Naive B cell (primary cell): Measurements from ENCODE around the gene PAX5. TPM values are rescaled to one million over a fixed set of nuclear protein-coding genes. Genes with fewer than 3 reads are reported as not detected.

Source experiments
- ATAC-seq, 2 donors: fragments of 150-1000 bp; cut with Tn5 transposase; 2 replicates each; pipeline ENCODE4 v1.10.0; 2021; ENCODE audit warnings: low read depth in 2 of 2, mild to moderate bottlenecking in 2 of 2, moderate library complexity in 2 of 2
- DNase-seq: peaks from one replicate; pipeline ENCODE4 v3.0.0; 2022
- H3K27ac Mint-ChIP-seq, 6 donors: one replicate each; pipeline ENCODE4 v1.8.0; 2020 to 2022; ENCODE audit warnings: mild to moderate bottlenecking in 6 of 6, mixed read lengths in 6 of 6, moderate library complexity in 5 of 6, inconsistent platforms in 2 of 6
- H3K27me3 Mint-ChIP-seq, 3 donors: one replicate each; pipeline ENCODE4 v1.8.0; 2021 to 2022; ENCODE audit warnings: mixed read lengths in 3 of 3, mild to moderate bottlenecking in 1 of 3
- H3K36me3 Mint-ChIP-seq, 2 donors: one replicate each; pipeline ENCODE4 v1.8.0; 2020 to 2022; ENCODE audit warnings: mixed read lengths in 2 of 2, inconsistent platforms in 1 of 2, mild to moderate bottlenecking in 1 of 2
- H3K4me1 Mint-ChIP-seq, 3 donors: one replicate each; pipeline ENCODE4 v1.8.0; 2020 to 2022; ENCODE audit warnings: mixed read lengths in 3 of 3, inconsistent platforms in 1 of 3, mild to moderate bottlenecking in 1 of 3, moderate library complexity in 1 of 3
- H3K4me3 Mint-ChIP-seq, 8 donors: one replicate each; pipeline ENCODE4 v1.8.0; 2020 to 2022; ENCODE audit warnings: mild to moderate bottlenecking in 8 of 8, mixed read lengths in 8 of 8, moderate library complexity in 8 of 8, inconsistent platforms in 2 of 8
- H3K9me3 Mint-ChIP-seq, 7 donors: one replicate each; pipeline ENCODE4 v1.8.0; 2020 to 2022; ENCODE audit warnings: mixed read lengths in 7 of 7, mild to moderate bottlenecking in 5 of 7, inconsistent platforms in 2 of 7, moderate library complexity in 1 of 7
- polyA plus RNA-seq, 6 donors: library from polyadenylated mRNA; unstranded; fragments of 300-500 nt; fragmentation: Illumina TruSeq; gene quantifications; one replicate each; pipeline ENCODE4 v1.2.3, GENCODE V29; 2021; ENCODE audit warnings: low read depth in 6 of 6

PAX5 gene
- polyA plus RNA-seq, 6 donors from 2014 or later, result 17.1 to 83.5 (median 45.3) TPM

- ATAC-seq (no peak), DNase-seq (no peak)
- Mint-ChIP-seq H3K9me3 (no peaks in the 10 kb centered on the region), H3K4me3 (peak overlapping the region in 2 of 8 donors; percentile 6 to 68), H3K27ac (peak overlapping the region in 4 of 6 donors; percentile 74 to 93 (median 85)), H3K36me3 (peaks cover 38 to 48% of the 10 kb centered on the region in 2 donors), H3K27me3 (no peaks in the 10 kb centered on the region), H3K4me1 (peaks cover 50 to 81% (median 68%) of the 10 kb centered on the region in 3 donors)
Measured at GRCh38 chr9:36922548-36922947, 111.5 kb downstream of the PAX5 start.

DNA sequence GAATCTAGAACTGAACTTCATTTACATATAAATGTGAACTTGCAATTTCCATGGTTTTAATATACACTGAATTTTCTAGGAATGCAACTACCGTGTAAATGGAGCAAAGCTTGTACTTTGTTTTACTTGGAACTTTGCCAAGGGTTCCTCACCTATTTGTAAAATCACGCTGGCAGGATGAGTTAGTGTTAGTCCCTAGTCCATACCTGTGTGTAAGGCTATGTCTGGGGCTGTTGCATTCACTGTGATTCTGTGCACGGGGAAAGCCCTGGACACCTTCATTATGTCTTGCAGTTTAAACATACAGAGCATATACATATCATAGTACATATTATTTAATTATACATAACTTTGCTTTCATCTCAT is 119.9 kb downstream of the PAX5 start:
- Mint-ChIP-seq H3K4me1 (peaks cover 30 to 46% (median 32%) of the 10 kb centered on the region in 3 donors), H3K27ac (peak overlapping the region in 1 of 6 donors; percentile 9), H3K9me3 (no peaks in the 10 kb centered on the region), H3K36me3 (peaks cover 17 to 23% of the 10 kb centered on the region in 2 donors), H3K4me3 (no peak overlapping the region), H3K27me3 (no peaks in the 10 kb centered on the region)
- ATAC-seq (no peak), DNase-seq (no peak)

DNA sequence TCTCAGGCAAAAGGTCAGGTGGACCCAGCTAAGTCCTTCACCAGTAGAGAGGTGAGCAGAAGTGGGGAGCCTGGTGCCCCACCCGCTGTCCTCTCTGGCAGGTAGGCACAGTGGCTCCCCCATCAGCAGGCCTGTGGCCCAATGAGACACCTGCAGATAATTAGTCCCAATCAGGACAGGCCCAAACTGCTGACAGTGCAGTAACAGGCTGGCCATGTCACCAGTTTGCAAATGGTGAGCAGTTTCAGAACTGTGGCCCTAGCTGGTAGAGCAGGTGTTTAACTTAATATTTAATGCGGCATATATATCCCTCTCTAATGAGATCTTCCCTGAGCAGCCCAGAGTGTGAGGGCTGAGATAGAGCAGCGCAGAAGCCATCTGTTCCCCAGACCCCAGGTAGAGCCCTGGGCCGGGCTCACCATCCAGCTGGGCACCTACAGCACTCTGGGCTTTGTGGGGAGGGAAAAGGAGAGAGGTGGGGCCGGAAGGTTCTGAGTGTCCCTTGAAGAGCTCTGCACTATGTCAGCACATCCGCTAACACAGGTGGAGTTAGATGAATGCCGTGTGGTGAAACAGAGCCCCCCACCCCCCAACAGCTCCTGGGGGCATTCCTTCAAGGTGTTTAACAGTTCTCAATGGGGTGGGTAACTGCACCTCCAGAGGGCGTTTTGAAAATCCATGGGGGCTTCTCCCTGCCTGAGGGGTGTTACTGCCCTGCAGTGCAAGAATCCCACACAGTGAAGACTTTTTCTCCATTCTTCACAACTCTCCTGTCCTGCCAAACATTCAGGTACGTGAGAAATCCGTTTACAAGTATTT is 120.5 kb downstream of the PAX5 start:
- Mint-ChIP-seq H3K9me3 (no peaks in the 10 kb centered on the region), H3K36me3 (peaks cover 17 to 26% of the 10 kb centered on the region in 2 donors), H3K27me3 (no peaks in the 10 kb centered on the region), H3K4me3 (no peak overlapping the region), H3K4me1 (peaks cover 28 to 44% (median 31%) of the 10 kb centered on the region in 3 donors), H3K27ac (peak overlapping the region; percentile 49 to 89 (median 76))
- ATAC-seq (no peak), DNase-seq (no peak)

DNA sequence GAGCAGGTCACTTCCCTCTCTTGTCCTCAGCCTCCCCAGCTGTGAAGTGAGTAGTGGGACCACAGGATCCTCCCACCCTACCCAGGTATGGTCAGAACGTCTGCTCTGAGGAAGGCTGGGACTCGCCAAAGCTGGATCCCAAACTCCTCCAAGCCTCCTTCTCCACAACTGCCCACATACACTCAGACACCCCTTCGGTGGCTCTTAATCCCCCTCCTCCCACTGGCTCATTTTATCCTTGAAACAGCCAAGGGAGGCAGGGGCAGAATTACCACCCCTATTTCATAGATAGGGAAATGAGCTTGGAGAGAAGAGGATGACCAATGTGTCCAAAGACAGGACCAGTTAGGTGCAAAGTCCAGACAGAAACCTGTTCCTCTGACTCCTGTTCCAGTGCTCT is 121.4 kb downstream of the PAX5 start:
- peaks cover 24 to 44% (median 27%) of the 10 kb centered on the region in 3 donors for H3K4me1 Mint-ChIP-seq
- peak overlapping the region in 5 of 6 donors; percentile 57 to 89 (median 80) for H3K27ac Mint-ChIP-seq
- DNase-seq (no peak), ATAC-seq (no peak)
- peaks cover 9 to 25% of the 10 kb centered on the region in 2 donors for H3K36me3 Mint-ChIP-seq
- no peak overlapping the region for H3K4me3 Mint-ChIP-seq
- no peaks in the 10 kb centered on the region for H3K27me3 Mint-ChIP-seq
- H3K9me3 Mint-ChIP-seq, result no peaks in the 10 kb centered on the region

- Mint-ChIP-seq H3K4me1 (peaks cover 26 to 49% (median 29%) of the 10 kb centered on the region in 3 donors), H3K4me3 (no peak overlapping the region), H3K27me3 (no peaks in the 10 kb centered on the region), H3K36me3 (peaks cover 9 to 24% of the 10 kb centered on the region in 2 donors), H3K27ac (peak overlapping the region; percentile 14 to 96 (median 82)), H3K9me3 (no peaks in the 10 kb centered on the region)
- DNase-seq, result no peak
- ATAC-seq, result no peak
Measured at GRCh38 chr9:36911601-36912412, 122.3 kb downstream of the PAX5 start.

DNA sequence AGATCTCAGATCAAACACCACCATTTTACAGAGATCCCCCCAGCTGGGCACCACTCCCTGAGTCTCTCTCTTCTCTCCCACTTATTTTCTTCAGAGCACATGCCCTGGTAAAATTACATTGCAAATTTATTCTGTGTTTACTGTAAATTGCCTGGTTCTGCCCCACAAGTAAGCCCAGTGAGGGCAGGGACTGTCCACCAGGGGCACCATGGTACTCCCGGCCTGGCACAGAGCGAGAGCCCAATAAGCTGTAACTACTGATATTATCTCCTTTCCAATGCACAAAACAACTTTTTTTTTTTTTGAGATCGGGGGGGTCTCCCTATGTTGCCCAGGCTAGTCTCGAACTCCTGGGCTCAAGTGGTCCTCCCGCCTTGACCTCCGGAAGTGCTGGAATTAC is 123.0 kb downstream of the PAX5 start:
- Mint-ChIP-seq H3K27me3 (no peaks in the 10 kb centered on the region), H3K9me3 (no peaks in the 10 kb centered on the region), H3K4me1 (peaks cover 28 to 56% (median 32%) of the 10 kb centered on the region in 3 donors), H3K27ac (peak overlapping the region in 4 of 6 donors; percentile 53 to 96 (median 89)), H3K4me3 (no peak overlapping the region), H3K36me3 (peaks cover 9 to 24% of the 10 kb centered on the region in 2 donors)
- DNase-seq (no peak), ATAC-seq (no peak)

- no peaks in the 10 kb centered on the region for H3K27me3 Mint-ChIP-seq
- no peaks in the 10 kb centered on the region for H3K9me3 Mint-ChIP-seq
- H3K36me3 Mint-ChIP-seq, result peaks cover 22 to 28% of the 10 kb centered on the region in 2 donors
- H3K27ac Mint-ChIP-seq, result peak overlapping the region; percentile 14 to 96 (median 88)
- no peak overlapping the region for H3K4me3 Mint-ChIP-seq
- peaks cover 47 to 86% (median 57%) of the 10 kb centered on the region in 3 donors for H3K4me1 Mint-ChIP-seq
- DNase-seq (no peak), ATAC-seq (no peak)
Measured at GRCh38 chr9:36906492-36906891, 127.6 kb downstream of the PAX5 start.

GRCh38 chr9:36905101-36906066 is 128.7 kb downstream of the PAX5 start:
- H3K4me3 Mint-ChIP-seq, result peak overlapping the region in 3 of 8 donors; percentile 36 to 49 (median 39)
- no peaks in the 10 kb centered on the region for H3K9me3 Mint-ChIP-seq
- H3K4me1 Mint-ChIP-seq, result peaks cover 54 to 82% (median 56%) of the 10 kb centered on the region in 3 donors
- ATAC-seq (no peak), DNase-seq (no peak)
- H3K36me3 Mint-ChIP-seq, result peaks cover 23 to 30% of the 10 kb centered on the region in 2 donors
- H3K27me3 Mint-ChIP-seq, result no peaks in the 10 kb centered on the region
- peak overlapping the region; percentile 47 to 90 (median 80) for H3K27ac Mint-ChIP-seq

DNA sequence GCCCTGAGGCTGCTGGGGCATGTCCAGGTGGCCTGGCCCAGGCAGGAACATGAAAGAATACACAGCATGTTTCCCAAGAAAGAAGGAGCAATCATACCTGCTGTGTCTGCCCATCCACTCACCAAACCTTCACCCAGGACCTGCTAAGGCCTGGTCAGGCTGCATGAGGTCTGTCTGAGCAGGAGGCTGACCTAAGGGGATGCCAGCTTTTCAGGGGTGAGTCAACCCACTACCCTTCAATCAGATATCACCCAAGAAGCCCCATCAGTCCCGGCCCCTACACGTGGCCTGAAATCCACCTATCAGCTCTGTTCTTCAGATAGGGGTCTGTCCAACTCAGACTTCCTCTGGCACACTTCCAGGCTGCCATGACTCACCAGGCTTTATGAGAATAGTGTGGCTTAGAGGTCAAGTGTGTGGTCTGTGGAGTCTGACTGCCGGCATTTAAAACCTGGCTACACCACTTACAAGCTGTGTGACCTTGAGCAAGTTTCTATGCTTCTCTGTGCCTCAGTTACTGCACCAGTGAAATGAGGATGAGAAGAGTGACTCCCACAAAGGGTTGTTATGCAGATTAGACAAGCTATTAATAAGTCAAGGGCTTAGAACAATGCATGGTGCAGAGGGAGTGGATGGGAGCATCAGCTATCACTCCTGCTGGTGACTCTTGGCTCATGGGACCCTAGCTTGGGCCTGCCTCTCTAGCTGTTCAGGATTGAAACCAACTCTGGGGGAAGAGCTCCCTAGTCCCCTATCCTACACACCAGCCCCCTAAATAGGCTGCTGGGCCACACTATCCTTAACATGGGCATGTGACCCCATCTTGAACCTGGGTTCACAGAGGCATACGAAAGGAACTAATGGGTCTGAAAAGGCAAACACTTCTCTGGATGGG is 130.3 kb downstream of the PAX5 start:
- no peak for DNase-seq
- no peaks in the 10 kb centered on the region for H3K27me3 Mint-ChIP-seq
- no peak for ATAC-seq
- H3K4me3 Mint-ChIP-seq, result peak overlapping the region in 1 of 8 donors; percentile 66
- peaks cover 61 to 85% (median 62%) of the 10 kb centered on the region in 3 donors for H3K4me1 Mint-ChIP-seq
- peaks cover 17 to 46% of the 10 kb centered on the region in 2 donors for H3K36me3 Mint-ChIP-seq
- no peaks in the 10 kb centered on the region for H3K9me3 Mint-ChIP-seq
- peak overlapping the region; percentile 57 to 95 (median 90) for H3K27ac Mint-ChIP-seq

GRCh38 chr9:36902861-36903524 is 131.1 kb downstream of the PAX5 start:
- DNase-seq, result no peak
- ATAC-seq, result no peak
- no peak overlapping the region for H3K4me3 Mint-ChIP-seq
- H3K4me1 Mint-ChIP-seq, result peaks cover 57 to 87% (median 63%) of the 10 kb centered on the region in 3 donors
- peaks cover 13 to 54% of the 10 kb centered on the region in 2 donors for H3K36me3 Mint-ChIP-seq
- peak overlapping the region; percentile 21 to 95 (median 90) for H3K27ac Mint-ChIP-seq
- H3K9me3 Mint-ChIP-seq, result no peaks in the 10 kb centered on the region
- no peaks in the 10 kb centered on the region for H3K27me3 Mint-ChIP-seq

- Mint-ChIP-seq H3K27me3 (no peaks in the 10 kb centered on the region), H3K4me1 (peaks cover 56 to 87% (median 58%) of the 10 kb centered on the region in 3 donors), H3K4me3 (no peak overlapping the region), H3K27ac (peak overlapping the region; percentile 36 to 94 (median 89)), H3K36me3 (peaks cover 13 to 56% of the 10 kb centered on the region in 2 donors), H3K9me3 (no peaks in the 10 kb centered on the region)
- ATAC-seq, result no peak
- no peak for DNase-seq
Measured at GRCh38 chr9:36902080-36902716, 131.9 kb downstream of the PAX5 start.
